ENCODE results near the gene SPATA9.
A peak's percentile ranks its signal among the peaks of the same experiment; 100 is the strongest.
"Not testable (repeated sequence)": the region's sequence is repeated elsewhere in the genome, so short reads cannot be mapped to it uniquely, and the experiment has no call there.

The SPATA9 gene

GRCh38 chr5:95723632-95724369 lies 41.0 kb upstream of the SPATA9 start:
- DNase-seq (ENCODE audit: low spot score in 2 of 2) (no peak), ATAC-seq (ENCODE audit: low read depth) (no peak)
- no peaks in the 10 kb centered on the region for H3K27me3 Mint-ChIP-seq
- no peaks in the 10 kb centered on the region for H3K36me3 Mint-ChIP-seq
- no peak overlapping the region for H3K27ac Mint-ChIP-seq
- H3K4me3 Mint-ChIP-seq, result no peak overlapping the region
- H3K9me3 Mint-ChIP-seq, result no peaks in the 10 kb centered on the region
- H3K4me1 Mint-ChIP-seq, result peaks cover 6% of the 10 kb centered on the region

GRCh38 chr5:95721582-95722295 lies 38.9 kb upstream of the SPATA9 start:
- Mint-ChIP-seq H3K4me1 (no peaks in the 10 kb centered on the region), H3K9me3 (no peaks in the 10 kb centered on the region), H3K27me3 (no peaks in the 10 kb centered on the region), H3K27ac (no peak overlapping the region), H3K36me3 (no peaks in the 10 kb centered on the region), H3K4me3 (no peak overlapping the region)
- ATAC-seq (ENCODE audit: low read depth) (no peak), DNase-seq (ENCODE audit: low spot score in 2 of 2) (no peak)

GRCh38 chr5:95720094-95720786 lies 37.4 kb upstream of the SPATA9 start:
- H3K27ac Mint-ChIP-seq, result no peak overlapping the region

GRCh38 chr5:95718738-95719137 lies 35.9 kb upstream of the SPATA9 start:
- H3K4me1 Mint-ChIP-seq, result no peaks in the 10 kb centered on the region
- no peaks in the 10 kb centered on the region for H3K27me3 Mint-ChIP-seq
- ATAC-seq (ENCODE audit: low read depth) (no peak), DNase-seq (ENCODE audit: low spot score in 2 of 2) (no peak)
- H3K36me3 Mint-ChIP-seq, result no peaks in the 10 kb centered on the region
- H3K27ac Mint-ChIP-seq, result no peak overlapping the region
- H3K9me3 Mint-ChIP-seq, result no peaks in the 10 kb centered on the region
- no peak overlapping the region for H3K4me3 Mint-ChIP-seq

More at GRCh38 chr5:95720094-95720786, 37.4 kb upstream of the SPATA9 start:
- ATAC-seq (ENCODE audit: low read depth) (no peak), DNase-seq (ENCODE audit: low spot score in 2 of 2) (no peak)
- no peak overlapping the region for H3K4me3 Mint-ChIP-seq
- H3K36me3 Mint-ChIP-seq, result no peaks in the 10 kb centered on the region
- H3K9me3 Mint-ChIP-seq, result no peaks in the 10 kb centered on the region
- no peaks in the 10 kb centered on the region for H3K27me3 Mint-ChIP-seq
- H3K4me1 Mint-ChIP-seq, result no peaks in the 10 kb centered on the region

GRCh38 chr5:95718203-95718602 lies 35.4 kb upstream of the SPATA9 start:
- Mint-ChIP-seq H3K27me3 (no peaks in the 10 kb centered on the region), H3K4me1 (no peaks in the 10 kb centered on the region), H3K4me3 (no peak overlapping the region), H3K36me3 (no peaks in the 10 kb centered on the region), H3K9me3 (no peaks in the 10 kb centered on the region), H3K27ac (no peak overlapping the region)
- DNase-seq (ENCODE audit: low spot score in 2 of 2) (no peak), ATAC-seq (ENCODE audit: low read depth) (peak; percentile 92)

- no peaks in the 10 kb centered on the region for H3K9me3 Mint-ChIP-seq
- no peak overlapping the region for H3K4me3 Mint-ChIP-seq
- no peaks in the 10 kb centered on the region for H3K4me1 Mint-ChIP-seq
- H3K27me3 Mint-ChIP-seq, result no peaks in the 10 kb centered on the region
- DNase-seq (ENCODE audit: low spot score in 2 of 2), result no peak
- no peak for ATAC-seq (ENCODE audit: low read depth)
- no peaks in the 10 kb centered on the region for H3K36me3 Mint-ChIP-seq
- no peak overlapping the region for H3K27ac Mint-ChIP-seq
Observed at GRCh38 chr5:95717439-95717838, 34.6 kb upstream of the SPATA9 start.

- H3K27ac Mint-ChIP-seq, result no peak overlapping the region
- no peaks in the 10 kb centered on the region for H3K27me3 Mint-ChIP-seq
- no peaks in the 10 kb centered on the region for H3K36me3 Mint-ChIP-seq
- H3K4me1 Mint-ChIP-seq, result no peaks in the 10 kb centered on the region
- H3K4me3 Mint-ChIP-seq, result no peak overlapping the region
- ATAC-seq (ENCODE audit: low read depth) (no peak), DNase-seq (ENCODE audit: low spot score in 2 of 2) (no peak)
- no peaks in the 10 kb centered on the region for H3K9me3 Mint-ChIP-seq
Observed at GRCh38 chr5:95715799-95716461, 33.1 kb upstream of the SPATA9 start.

- ATAC-seq (ENCODE audit: low read depth), result no peak
- H3K4me1 Mint-ChIP-seq, result no peaks in the 10 kb centered on the region
Observed at GRCh38 chr5:95713960-95714710, 31.3 kb upstream of the SPATA9 start.

GRCh38 chr5:95713246-95713645 lies 30.5 kb upstream of the SPATA9 start:
- H3K27me3 Mint-ChIP-seq; ATAC-seq (ENCODE audit: low read depth); H3K27ac Mint-ChIP-seq; DNase-seq (ENCODE audit: low spot score in 2 of 2); H3K4me3 Mint-ChIP-seq; H3K9me3 Mint-ChIP-seq; H3K4me1 Mint-ChIP-seq; H3K36me3 Mint-ChIP-seq: not testable (repeated sequence)

More at GRCh38 chr5:95713960-95714710, 31.3 kb upstream of the SPATA9 start:
- Mint-ChIP-seq H3K36me3 (no peaks in the 10 kb centered on the region), H3K27me3 (no peaks in the 10 kb centered on the region), H3K4me3 (no peak overlapping the region), H3K9me3 (no peaks in the 10 kb centered on the region), H3K27ac (no peak overlapping the region)
- DNase-seq (ENCODE audit: low spot score in 2 of 2), result no peak

- Mint-ChIP-seq H3K4me3 (no peak overlapping the region), H3K27me3 (no peaks in the 10 kb centered on the region), H3K27ac (no peak overlapping the region), H3K4me1 (no peaks in the 10 kb centered on the region), H3K9me3 (no peaks in the 10 kb centered on the region), H3K36me3 (no peaks in the 10 kb centered on the region)
- DNase-seq (ENCODE audit: low spot score in 2 of 2) (no peak), ATAC-seq (ENCODE audit: low read depth) (no peak)
Observed at GRCh38 chr5:95712347-95712958, 29.7 kb upstream of the SPATA9 start.

- Mint-ChIP-seq H3K4me3 (no peak overlapping the region), H3K9me3 (no peaks in the 10 kb centered on the region), H3K27me3 (peaks cover 2% of the 10 kb centered on the region), H3K4me1 (no peaks in the 10 kb centered on the region), H3K27ac (no peak overlapping the region), H3K36me3 (no peaks in the 10 kb centered on the region)
- ATAC-seq (ENCODE audit: low read depth) (no peak), DNase-seq (ENCODE audit: low spot score in 2 of 2) (no peak)
Observed at GRCh38 chr5:95711501-95712346, 28.9 kb upstream of the SPATA9 start.

- H3K9me3 Mint-ChIP-seq; H3K27me3 Mint-ChIP-seq; ATAC-seq (ENCODE audit: low read depth); H3K4me1 Mint-ChIP-seq; H3K27ac Mint-ChIP-seq; DNase-seq (ENCODE audit: low spot score in 2 of 2); H3K4me3 Mint-ChIP-seq; H3K36me3 Mint-ChIP-seq: not testable (repeated sequence)
Observed at GRCh38 chr5:95710651-95711500, 28.1 kb upstream of the SPATA9 start.
